Hair follicular keratinocyte (primary cell): ENCODE results near the gene FAP. TPM values are rescaled to one million over a fixed set of nuclear protein-coding genes. Genes with fewer than 3 reads are reported as not detected.

Source experiments
- total RNA-seq: library from RNA; depleted of rRNA; stranded (reverse); fragments of >200 nt; gene quantifications from 2 replicates; pipeline ENCODE4 v1.2.3, GENCODE V29; 2015

Gene FAP, protein sequence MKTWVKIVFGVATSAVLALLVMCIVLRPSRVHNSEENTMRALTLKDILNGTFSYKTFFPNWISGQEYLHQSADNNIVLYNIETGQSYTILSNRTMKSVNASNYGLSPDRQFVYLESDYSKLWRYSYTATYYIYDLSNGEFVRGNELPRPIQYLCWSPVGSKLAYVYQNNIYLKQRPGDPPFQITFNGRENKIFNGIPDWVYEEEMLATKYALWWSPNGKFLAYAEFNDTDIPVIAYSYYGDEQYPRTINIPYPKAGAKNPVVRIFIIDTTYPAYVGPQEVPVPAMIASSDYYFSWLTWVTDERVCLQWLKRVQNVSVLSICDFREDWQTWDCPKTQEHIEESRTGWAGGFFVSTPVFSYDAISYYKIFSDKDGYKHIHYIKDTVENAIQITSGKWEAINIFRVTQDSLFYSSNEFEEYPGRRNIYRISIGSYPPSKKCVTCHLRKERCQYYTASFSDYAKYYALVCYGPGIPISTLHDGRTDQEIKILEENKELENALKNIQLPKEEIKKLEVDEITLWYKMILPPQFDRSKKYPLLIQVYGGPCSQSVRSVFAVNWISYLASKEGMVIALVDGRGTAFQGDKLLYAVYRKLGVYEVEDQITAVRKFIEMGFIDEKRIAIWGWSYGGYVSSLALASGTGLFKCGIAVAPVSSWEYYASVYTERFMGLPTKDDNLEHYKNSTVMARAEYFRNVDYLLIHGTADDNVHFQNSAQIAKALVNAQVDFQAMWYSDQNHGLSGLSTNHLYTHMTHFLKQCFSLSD
- total RNA-seq: 8.5 and 20.7 TPM in 2 replicates

GRCh38 chr2:162243294-162243693, at the start of gene FAP:
TSS of gene FAP (minus strand) at chr2:162243445. CDS start at chr2:162243327, 118 bp downstream.

GRCh38 chr2:162152147-162152546, 91.1 kb downstream of the FAP start, which contains the start of gene GCG:
TSS of gene GCG (minus strand) at chr2:162152247. CDS start at chr2:162149178, 3,069 bp downstream.

Other genes starting within 250 kb of the FAP start
- 0.27 and 1.8 TPM in 2 replicates for gene DPP4, start 169.2 kb downstream of the FAP start, total RNA-seq
- gene GCG, start 91.2 kb downstream of the FAP start, total RNA-seq: not detected in 2 replicates
- gene IFIH1, start 75.2 kb upstream of the FAP start, total RNA-seq: 4.8 and 8.3 TPM in 2 replicates
- gene GCA, start 100.7 kb upstream of the FAP start, total RNA-seq: 11.8 and 16.7 TPM in 2 replicates